Mammary epithelial cell (primary cell): Measurements from ENCODE around the gene SDC3.

ENCODE experiments used
- EZH2 ChIP-seq: IDR thresholded peaks from 2 replicates; pipeline ENCODE4 v1.6.1; 2012; ENCODE audit warnings: low read length, inconsistent platforms, borderline replicate concordance
- TF ChIP-seq, protein P1 (sequence below), 2 donors: IDR thresholded peaks in 1 of 2; conservative IDR thresholded peaks in 1 of 2; 2 replicates each; pipeline ENCODE4 v1.5.1; 2011 to 2012; ENCODE audit warnings: inconsistent platforms in 2 of 2, low read length in 2 of 2, mild to moderate bottlenecking in 2 of 2, control low read depth in 1 of 2, low read depth in 1 of 2; ENCODE audit not compliant: insufficient read depth in 1 of 2; ENCODE audit errors: extremely low read depth in 1 of 2

DNA sequence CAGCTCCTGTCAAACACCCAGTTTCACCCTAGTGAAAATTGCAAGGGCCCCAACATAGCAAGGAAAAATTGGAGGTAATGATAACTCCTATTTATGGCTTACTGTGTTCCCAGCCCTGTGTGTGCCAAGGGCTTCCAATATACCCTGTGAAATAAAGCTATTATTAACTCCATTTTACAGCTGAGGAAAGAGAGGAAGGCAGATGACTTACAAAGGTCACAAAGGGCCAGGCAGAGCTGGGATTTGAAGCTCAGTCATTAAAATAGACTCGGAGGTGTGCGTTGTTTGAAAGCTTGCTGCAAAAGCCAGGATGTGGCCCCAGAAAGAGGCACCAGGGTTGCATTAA, 20.2 kb upstream of the SDC3 start:
- TF ChIP-seq, protein P1, sequence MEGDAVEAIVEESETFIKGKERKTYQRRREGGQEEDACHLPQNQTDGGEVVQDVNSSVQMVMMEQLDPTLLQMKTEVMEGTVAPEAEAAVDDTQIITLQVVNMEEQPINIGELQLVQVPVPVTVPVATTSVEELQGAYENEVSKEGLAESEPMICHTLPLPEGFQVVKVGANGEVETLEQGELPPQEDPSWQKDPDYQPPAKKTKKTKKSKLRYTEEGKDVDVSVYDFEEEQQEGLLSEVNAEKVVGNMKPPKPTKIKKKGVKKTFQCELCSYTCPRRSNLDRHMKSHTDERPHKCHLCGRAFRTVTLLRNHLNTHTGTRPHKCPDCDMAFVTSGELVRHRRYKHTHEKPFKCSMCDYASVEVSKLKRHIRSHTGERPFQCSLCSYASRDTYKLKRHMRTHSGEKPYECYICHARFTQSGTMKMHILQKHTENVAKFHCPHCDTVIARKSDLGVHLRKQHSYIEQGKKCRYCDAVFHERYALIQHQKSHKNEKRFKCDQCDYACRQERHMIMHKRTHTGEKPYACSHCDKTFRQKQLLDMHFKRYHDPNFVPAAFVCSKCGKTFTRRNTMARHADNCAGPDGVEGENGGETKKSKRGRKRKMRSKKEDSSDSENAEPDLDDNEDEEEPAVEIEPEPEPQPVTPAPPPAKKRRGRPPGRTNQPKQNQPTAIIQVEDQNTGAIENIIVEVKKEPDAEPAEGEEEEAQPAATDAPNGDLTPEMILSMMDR (conservative IDR thresholded peaks at IDR 0.05 in 1 of 2, IDR thresholded peaks at IDR 0.05 in 1 of 2; ENCODE audit: extremely low read depth in 1 of 2, insufficient read depth in 1 of 2, low read depth in 1 of 2, low read length in 2 of 2): no peak
- no peak for TF ChIP-seq EZH2
